Endothelial cell of umbilical vein (primary cell): ENCODE data around the gene SLC16A11. TPM values are rescaled to one million over a fixed set of nuclear protein-coding genes. Genes with fewer than 3 reads are reported as not detected.
A peak's percentile ranks its signal among the peaks of the same experiment; 100 is the strongest.
"Not testable (repeated sequence)": the region's sequence is repeated elsewhere in the genome, so short reads cannot be mapped to it uniquely, and the experiment has no call there.

ENCODE experiments used
- BruUV-seq: library from RNA; stranded (reverse); fragments of 400-500 nt; replicated peaks from 2 replicates; lab custom pipeline; 2021; lab: Mats Ljungman, UMichigan
- CTCF ChIA-PET: fragments of 300-600, 350-600 bp; sonication (Branson Sonifier 250); formaldehyde crosslinking; loops from one replicate; lab custom pipeline; 2021; ENCODE audit warnings: antibody characterized with exemption, inconsistent platforms; lab: Charles Lee
- POLR2A ChIA-PET: fragments of 300-600, 350-600 bp; sonication (Branson Sonifier 250); formaldehyde crosslinking; loops from one replicate; lab custom pipeline; 2021; ENCODE audit warnings: antibody characterized with exemption, inconsistent platforms; lab: Charles Lee
- DNase-seq: peaks from one replicate; pipeline ENCODE4 v3.0.0-alpha.2; 2011; ENCODE audit warnings: low read depth, low spot score
- FAIRE-seq: peaks from 2 replicates; lab custom pipeline; 2011; peaks lifted over from hg19 to GRCh38; lab: Jason Lieb, UNC
- H2AFZ ChIP-seq: 2 replicates; pipeline ENCODE4 v1.6.0; 2012; ENCODE audit warnings: low read depth, low read length, control low read depth, inconsistent platforms
- H3K27ac ChIP-seq: 2 replicates; pipeline ENCODE4 v1.5.1; 2011; ENCODE audit warnings: low read depth, mild to moderate bottlenecking, control low read depth, low read length, moderate library complexity; ENCODE audit not compliant: insufficient read depth
- H3K27me3 ChIP-seq, 2 experiments: 2 replicates each; pipeline versions ENCODE4 v1.6.0 to v1.6.1; 2011; ENCODE audit warnings: low read length in 2 of 2, mixed read lengths in 1 of 2; ENCODE audit not compliant: control insufficient read depth in 2 of 2, insufficient read depth in 2 of 2
- H3K36me3 ChIP-seq, 2 experiments: 2 replicates in 1 of 2; 3 replicates in 1 of 2; pipeline ENCODE4 v1.5.1; 2011; ENCODE audit warnings: low read length in 2 of 2, mild to moderate bottlenecking in 1 of 2, moderate library complexity in 1 of 2; ENCODE audit not compliant: control insufficient read depth in 2 of 2, insufficient read depth in 2 of 2; ENCODE audit errors: extremely low read depth in 1 of 2
- H3K4me1 ChIP-seq: 3 replicates; pipeline ENCODE4 v1.5.1; 2011; ENCODE audit warnings: mild to moderate bottlenecking, low read length; ENCODE audit not compliant: control insufficient read depth, insufficient read depth; ENCODE audit errors: extremely low read depth
- H3K4me2 ChIP-seq: 2 replicates; pipeline ENCODE4 v1.6.1; 2011; ENCODE audit warnings: low read length, control low read depth, mixed read lengths; ENCODE audit not compliant: insufficient read depth
- H3K4me3 ChIP-seq, 3 experiments: fragments of 200-600 bp in 1 of 3; sonication (generic), shearing (Covaris generic) in 1 of 3; replicated peaks in 1 of 3; 2 replicates each; pipeline ENCODE4 v1.5.1; 2011 to 2016; ENCODE audit warnings: control low read depth in 3 of 3, low read length in 3 of 3, mild to moderate bottlenecking in 2 of 3, inconsistent platforms in 1 of 3, low read depth in 1 of 3, moderate library complexity in 1 of 3; ENCODE audit not compliant: insufficient read depth in 1 of 3
- H3K79me2 ChIP-seq: 2 replicates; pipeline ENCODE4 v1.6.0; 2012; ENCODE audit warnings: low read length, inconsistent platforms; ENCODE audit not compliant: control insufficient read depth, insufficient read depth
- H3K9ac ChIP-seq: replicated peaks from 2 replicates; pipeline ENCODE3; 2011; ENCODE audit warnings: low read length, control low read depth; ENCODE audit not compliant: insufficient read depth; ENCODE audit errors: extremely low read depth
- H3K9me1 ChIP-seq: replicated peaks from 3 replicates; pipeline ENCODE4 v1.6.0; 2011; ENCODE audit warnings: mild to moderate bottlenecking, low read length; ENCODE audit not compliant: control insufficient read depth, insufficient read depth; ENCODE audit errors: extremely low read depth
- H3K9me3 ChIP-seq: replicated peaks from 2 replicates; pipeline ENCODE4 v1.5.1; 2012; ENCODE audit warnings: low read length, inconsistent platforms; ENCODE audit not compliant: control insufficient read depth, insufficient read depth
- H4K20me1 ChIP-seq: replicated peaks from 2 replicates; pipeline ENCODE3; 2011; ENCODE audit warnings: mild to moderate bottlenecking, low read length; ENCODE audit not compliant: control insufficient read depth, insufficient read depth; ENCODE audit errors: extremely low read depth
- CTCF ChIP-seq, 2 donors: IDR thresholded peaks; 1 replicate in 1 of 2; 2 replicates in 1 of 2; pipeline ENCODE4 v1.5.1; 2011; ENCODE audit warnings: low read length in 2 of 2, mild to moderate bottlenecking in 2 of 2, moderate library complexity in 2 of 2, control low read depth in 1 of 2, inconsistent platforms in 1 of 2, low read depth in 1 of 2; ENCODE audit not compliant: insufficient read depth in 1 of 2; ENCODE audit errors: extremely low read depth in 1 of 2
- EZH2 ChIP-seq: IDR thresholded peaks from 2 replicates; pipeline ENCODE4 v1.6.1; 2012; ENCODE audit warnings: borderline replicate concordance, low read depth, mild to moderate bottlenecking, moderate library complexity, low read length, inconsistent platforms; ENCODE audit not compliant: severe bottlenecking
- FOS ChIP-seq: IDR thresholded peaks from 2 replicates; pipeline ENCODE4 v1.6.1; 2011; ENCODE audit warnings: mild to moderate bottlenecking, low read length, moderate library complexity, borderline replicate concordance; ENCODE audit not compliant: insufficient read depth
- GATA2 ChIP-seq: IDR thresholded peaks from 2 replicates; pipeline ENCODE4 v1.7.0; 2011; ENCODE audit warnings: low read depth, mild to moderate bottlenecking, moderate library complexity, mixed read lengths, low read length; ENCODE audit not compliant: insufficient read length, insufficient read depth
- JUN ChIP-seq: IDR thresholded peaks from 2 replicates; pipeline ENCODE4 v1.6.1; 2011; ENCODE audit warnings: borderline replicate concordance, low read depth; ENCODE audit not compliant: insufficient read length, insufficient read depth
- MAX ChIP-seq: IDR thresholded peaks from 2 replicates; pipeline ENCODE4 v1.6.1; 2011; ENCODE audit not compliant: insufficient read depth, insufficient read length
- MYC ChIP-seq: IDR thresholded peaks from one replicate; pipeline ENCODE4 v1.6.1; 2011; ENCODE audit warnings: mild to moderate bottlenecking, low read depth, low read length
- POLR2A ChIP-seq: IDR thresholded peaks from 2 replicates; pipeline ENCODE4 v1.6.1; 2012; ENCODE audit warnings: low read depth, mild to moderate bottlenecking, control low read depth, low read length
- POLR2AphosphoS5 ChIP-seq: IDR thresholded peaks from 2 replicates; pipeline ENCODE4 v1.6.1; 2012; ENCODE audit warnings: low read depth, mild to moderate bottlenecking, control low read depth, low read length, moderate library complexity; ENCODE audit not compliant: insufficient read depth
- dilution Hi-C: fragments of 300-500 bp; cut with MboI; formaldehyde crosslinking; loops from one replicate; pipeline ENCODE4 v1.15.0; 2019; ENCODE audit warnings: low sequenced_read_pairs; ENCODE audit not compliant: extremely low pct_ligation_motif_present
- intact Hi-C: fragments of 100-400 bp; cut with micrococcal nuclease; formaldehyde crosslinking; loops from one replicate; pipeline ENCODE4 v1.10.0; 2022
- polyA plus RNA-seq, 4 experiments: library from polyadenylated mRNA; depleted of rRNA in 3 of 4; stranded (reverse) in 3 of 4; unstranded in 1 of 4; fragments of >200 nt; gene quantifications; 2 replicates each; pipeline versions ENCODE4 v1.2.1 to v1.2.3, GENCODE V29; 2011 to 2012; ENCODE audit warnings: missing spikeins in 1 of 4
- total RNA-seq: library from RNA; stranded (reverse); gene quantifications from 2 replicates; pipeline ENCODE4 v1.2.3, GENCODE V29; 2021

SLC16A11 gene
- total and polyA plus RNA-seq, 2 donors (not counting 3 experiments of a cell fraction or from before 2014, with no cell fraction given): 0.95 to 1.4 TPM

- H3K36me3 ChIP-seq, BruUV-seq, FAIRE-seq, intact Hi-C loops, H3K27ac ChIP-seq, H3K9ac ChIP-seq, H3K79me2 ChIP-seq, H4K20me1 ChIP-seq, H3K4me3 ChIP-seq, dilution Hi-C loops, POLR2A ChIA-PET, H3K27me3 ChIP-seq, DNase-seq, H3K9me3 ChIP-seq, H3K9me1 ChIP-seq, H3K4me2 ChIP-seq, H2AFZ ChIP-seq: not testable (repeated sequence)
- CTCF ChIA-PET: interaction anchor here (0.7 to 6.3 kb wide), 5 partner anchors 10 to 246 kb away, joined by 3 to 212 read pairs (median 3); no protein-coding TSS in a partner anchor
- H3K4me1 ChIP-seq: peaks cover 12% of the 10 kb centered on the region
Measured at GRCh38 chr17:7050583-7050982, 6.7 kb upstream of the SLC16A11 start.

GRCh38 chr17:7048968-7049367 is 5.1 kb upstream of the SLC16A11 start:
- Histone ChIP-seq H4K20me1 (no peaks in the 10 kb centered on the region), H3K79me2 (no peaks in the 10 kb centered on the region), H3K9me3 (no peaks in the 10 kb centered on the region), H3K4me1 (peaks cover 13% of the 10 kb centered on the region), H3K36me3 (no peaks in the 10 kb centered on the region), H3K4me2 (no peak overlapping the region), H3K27ac (no peak overlapping the region), H3K9ac (no peak overlapping the region), H2AFZ (peak overlapping the region; percentile 17), H3K27me3 (no peaks in the 10 kb centered on the region), H3K4me3 (no peak overlapping the region), H3K9me1 (no peaks in the 10 kb centered on the region)
- ChIA-PET POLR2A (no interaction called here), CTCF (interaction anchor here (0.8 to 5.9 kb wide), 12 partner anchors 8 to 248 kb away, joined by 3 to 223 read pairs (median 3); no protein-coding TSS in a partner anchor)
- TF ChIP-seq FOS: no peak
- no peak for TF ChIP-seq JUN
- no peak for TF ChIP-seq GATA2
- no peak for TF ChIP-seq CTCF (IDR thresholded peaks at IDR 0.05; ENCODE audit: extremely low read depth in 1 of 2, insufficient read depth in 1 of 2, low read depth in 1 of 2, low read length in 2 of 2)
- TF ChIP-seq EZH2: no peak
- TF ChIP-seq POLR2A: no peak
- TF ChIP-seq MAX: no peak
- TF ChIP-seq MYC: no peak
- TF ChIP-seq POLR2AphosphoS5: no peak
- DNase-seq: no peak
- BruUV-seq: no TSS peak
- intact Hi-C loops (no loop called here), dilution Hi-C loops (no loop called here)
- FAIRE-seq: no peak
